ENCODE measurements around the gene SHB. TPM values are rescaled to one million over a fixed set of nuclear protein-coding genes. Genes with fewer than 3 reads are reported as not detected.

Gene SHB
- total RNA-seq, 2 experiments from 2014 or later = 0.41 to 1.0 TPM

GRCh38 chr9:37914701-37915358 lies 154.2 kb downstream of the SHB start:
- H3K79me2 ChIP-seq (ENCODE audit: insufficient read depth, low read depth, low read length) = no peaks in the 10 kb centered on the region
- no peaks in the 10 kb centered on the region for H3K36me3 ChIP-seq (ENCODE audit: insufficient read depth, low read length)
- H3K9me2 ChIP-seq (ENCODE audit: insufficient read depth, low read length) = no peaks in the 10 kb centered on the region
- no peaks in the 10 kb centered on the region for H4K20me1 ChIP-seq (ENCODE audit: insufficient read depth, low read length)
- no TSS peak for BruUV-seq (replicated peaks)
- TF ChIP-seq EZH2phosphoT487 (IDR thresholded peaks at IDR 0.05; ENCODE audit: borderline replicate concordance, low read depth, low read length) = no peak
- no peak for TF ChIP-seq CTCF (conservative IDR thresholded peaks at IDR 0.05; ENCODE audit: low read length)
- CTCF ChIA-PET (ENCODE audit: unreplicated experiment) = interaction anchor here (0.6 kb wide), 1 partner anchor 18 kb away, joined by 3 read pairs; no protein-coding TSS in a partner anchor
- DNase-seq (ENCODE audit: low spot score) = no peak
- no peak overlapping the region for H3K27ac ChIP-seq (ENCODE audit: low read depth, low read length, poor library complexity, severe bottlenecking)
- intact Hi-C loops (cut with micrococcal nuclease; ENCODE audit: unreplicated experiment) = loop anchor here (5.0 to 10.0 kb wide), 3 partner anchors 152 to 350 kb away; partner anchors contain the start of gene SHB
- H3K4me1 ChIP-seq (ENCODE audit: insufficient read depth, low read length, poor library complexity, severe bottlenecking) = peaks cover 9% of the 10 kb centered on the region
- POLR2A ChIA-PET = no interaction called here
- H3K4me3 ChIP-seq (ENCODE audit: low read depth, low read length, poor library complexity, severe bottlenecking) = no peak overlapping the region
- no peaks in the 10 kb centered on the region for H3K9me3 ChIP-seq (ENCODE audit: low read length)
- no peak overlapping the region for H2AFZ ChIP-seq (ENCODE audit: low read length)
- H3K4me2 ChIP-seq (ENCODE audit: low read length) = no peak overlapping the region

GRCh38 chr9:37914154-37914551 lies 154.9 kb downstream of the SHB start:
- H2AFZ ChIP-seq (ENCODE audit: low read length) = no peak overlapping the region
- H3K27ac ChIP-seq (ENCODE audit: low read depth, low read length, poor library complexity, severe bottlenecking) = no peak overlapping the region
- TF ChIP-seq EZH2phosphoT487 (IDR thresholded peaks at IDR 0.05; ENCODE audit: borderline replicate concordance, low read depth, low read length) = no peak
- no peak for TF ChIP-seq CTCF (conservative IDR thresholded peaks at IDR 0.05; ENCODE audit: low read length)
- no peak overlapping the region for H3K4me2 ChIP-seq (ENCODE audit: low read length)
- intact Hi-C loops (cut with micrococcal nuclease; ENCODE audit: unreplicated experiment) = loop anchor here (5.0 to 10.0 kb wide), 3 partner anchors 153 to 351 kb away; partner anchors contain the start of gene SHB
- no peak overlapping the region for H3K4me3 ChIP-seq (ENCODE audit: low read depth, low read length, poor library complexity, severe bottlenecking)
- peaks cover 9% of the 10 kb centered on the region for H3K4me1 ChIP-seq (ENCODE audit: insufficient read depth, low read length, poor library complexity, severe bottlenecking)
- H4K20me1 ChIP-seq (ENCODE audit: insufficient read depth, low read length) = no peaks in the 10 kb centered on the region
- ChIA-PET POLR2A (no interaction called here), CTCF (ENCODE audit: unreplicated experiment) (interaction anchor here (0.6 kb wide), 1 partner anchor 18 kb away, joined by 3 read pairs; no protein-coding TSS in a partner anchor)
- no peaks in the 10 kb centered on the region for H3K9me2 ChIP-seq (ENCODE audit: insufficient read depth, low read length)
- no peak for DNase-seq (ENCODE audit: low spot score)
- BruUV-seq (replicated peaks) = no TSS peak
- H3K9me3 ChIP-seq (ENCODE audit: low read length) = no peaks in the 10 kb centered on the region
- H3K79me2 ChIP-seq (ENCODE audit: insufficient read depth, low read depth, low read length) = no peaks in the 10 kb centered on the region
- H3K36me3 ChIP-seq (ENCODE audit: insufficient read depth, low read length) = no peaks in the 10 kb centered on the region
